Measurements from ENCODE around the gene THRA.
"Not testable (repeated sequence)": the region's sequence is repeated elsewhere in the genome, so short reads cannot be mapped to it uniquely, and the experiment has no call there.

The THRA gene

DNA sequence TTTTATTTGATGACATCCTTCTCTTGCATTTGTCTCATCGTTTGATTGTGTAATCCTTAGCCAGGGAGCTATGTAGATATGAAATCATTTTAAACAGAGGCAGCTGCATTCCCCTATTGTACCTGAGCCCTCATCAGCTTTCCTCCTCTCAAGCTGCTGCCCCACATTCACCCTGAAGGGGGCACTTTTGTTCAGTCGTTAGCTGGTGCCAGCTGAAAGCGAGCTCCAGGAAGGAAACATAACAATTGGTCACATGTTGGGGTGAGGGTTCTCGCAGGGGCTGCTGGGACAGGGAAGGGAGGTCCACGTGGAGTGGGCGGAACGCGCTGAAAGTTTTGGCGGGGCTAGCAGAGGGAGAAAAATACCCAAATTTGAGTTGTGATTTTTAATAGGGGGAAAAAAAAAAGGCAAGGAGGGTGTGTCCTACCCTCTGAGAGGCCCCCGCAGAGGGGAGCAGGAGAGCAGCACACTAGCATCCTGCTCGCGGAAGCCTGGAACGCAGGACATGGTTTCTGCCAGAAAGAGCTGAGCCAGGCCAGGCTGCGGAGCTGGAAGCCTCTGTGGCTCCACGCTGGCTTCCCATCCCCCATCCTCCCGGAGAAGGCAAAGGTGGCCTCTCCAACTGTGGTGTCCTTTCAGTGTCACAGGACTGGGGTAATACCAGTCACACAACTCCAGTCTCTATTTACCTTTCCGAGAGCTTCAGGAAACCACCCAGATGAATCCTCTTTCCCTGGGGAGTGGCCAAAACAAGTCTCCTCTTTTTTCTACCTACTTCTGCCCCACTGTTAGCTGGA lies 50.5 kb downstream of the THRA start:
- DNase-seq (ENCODE audit: low read depth in 3 of 3): peak; percentile 84 to 91 (median 89)

DNA sequence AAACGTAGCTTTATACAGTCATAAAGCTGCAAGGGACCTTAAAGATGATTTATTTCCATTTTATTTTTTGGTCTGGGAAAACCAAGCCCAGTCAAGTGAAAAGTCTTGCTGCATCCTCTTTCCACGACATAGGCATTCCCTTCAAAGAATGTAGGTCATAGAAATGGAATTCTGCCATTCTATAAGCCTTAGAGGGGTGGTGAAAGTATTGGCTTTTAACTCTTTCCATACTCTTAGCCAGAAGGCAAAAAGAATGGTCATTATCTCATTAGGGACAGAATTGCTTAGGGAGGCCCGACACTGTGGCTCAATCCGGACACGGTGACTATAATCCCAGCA lies 51.1 kb downstream of the THRA start:
- DNase-seq (ENCODE audit: low read depth in 3 of 3): no peak

DNA sequence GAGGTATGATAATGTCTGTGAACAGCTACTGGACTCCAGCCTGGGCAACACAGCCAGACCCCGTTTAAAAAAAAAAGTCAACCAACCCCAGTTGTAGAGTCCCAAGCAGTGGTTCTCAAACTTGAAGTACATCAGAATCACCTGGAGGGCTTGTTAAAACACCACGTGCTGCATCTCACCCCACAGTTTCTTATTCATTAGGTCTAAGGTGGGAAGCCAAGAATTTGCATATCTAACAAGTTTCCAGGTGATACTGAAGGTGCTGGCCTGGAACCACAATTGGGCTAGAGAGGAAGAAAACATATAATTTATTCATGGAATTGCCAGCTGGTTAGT lies 52.3 kb downstream of the THRA start:
- DNase-seq (ENCODE audit: low read depth in 3 of 3): no peak

DNA sequence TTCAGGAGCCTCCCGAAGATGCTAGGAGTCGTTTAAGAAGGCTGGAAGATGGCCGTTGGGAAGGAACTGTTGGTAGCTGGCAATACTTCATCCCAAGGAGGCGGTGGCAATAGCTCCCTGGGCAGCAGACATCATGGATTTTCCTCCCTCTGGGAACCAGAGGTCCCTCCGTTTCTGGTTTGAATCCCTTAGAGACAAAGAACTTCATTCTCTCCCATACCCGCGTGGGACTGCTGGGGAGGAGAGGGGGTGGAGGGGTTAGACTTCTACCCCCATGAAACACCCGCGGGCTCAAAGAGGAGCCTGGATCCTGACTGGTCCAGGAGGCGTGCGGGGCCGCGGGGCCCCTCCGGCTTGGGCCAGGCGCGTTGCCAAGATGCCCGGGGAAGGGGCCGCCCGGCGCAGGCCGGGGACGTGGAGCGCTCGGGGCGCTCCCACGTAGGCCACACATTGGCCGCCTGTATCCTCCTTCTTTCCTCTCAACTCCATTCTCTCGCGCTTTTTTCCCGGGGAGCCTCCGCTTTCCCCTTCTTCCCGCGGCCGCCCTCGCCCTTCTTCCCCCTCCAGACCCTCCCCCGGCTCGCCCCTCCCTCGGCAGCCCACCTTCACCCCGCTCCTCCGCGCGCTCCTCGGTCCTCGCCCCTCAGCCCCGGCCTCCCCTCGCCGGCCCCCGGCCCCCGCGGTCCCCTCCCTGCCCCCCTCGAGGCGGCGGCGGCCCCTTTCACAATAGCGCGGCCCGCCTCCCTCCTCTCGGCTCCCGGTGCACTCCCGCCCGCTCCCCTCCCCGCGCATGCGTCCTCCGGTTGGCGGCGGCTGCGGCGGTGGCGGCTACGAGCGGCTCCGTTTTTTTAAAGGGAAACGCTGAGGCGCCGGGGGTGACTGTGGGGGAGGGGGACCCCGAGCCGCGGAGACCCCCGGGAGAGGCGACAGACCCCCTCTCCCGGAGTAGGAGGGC lies 58.7 kb downstream of the THRA start, which contains the start of gene MSL1:
TSS of gene MSL1 (plus strand) at position 791 of the 955 bp plus-strand sequence. CDS start 642 bp downstream, outside the sequence.
- DNase-seq (ENCODE audit: low read depth in 3 of 3): peak; percentile 66 to 81 (median 73)

DNA sequence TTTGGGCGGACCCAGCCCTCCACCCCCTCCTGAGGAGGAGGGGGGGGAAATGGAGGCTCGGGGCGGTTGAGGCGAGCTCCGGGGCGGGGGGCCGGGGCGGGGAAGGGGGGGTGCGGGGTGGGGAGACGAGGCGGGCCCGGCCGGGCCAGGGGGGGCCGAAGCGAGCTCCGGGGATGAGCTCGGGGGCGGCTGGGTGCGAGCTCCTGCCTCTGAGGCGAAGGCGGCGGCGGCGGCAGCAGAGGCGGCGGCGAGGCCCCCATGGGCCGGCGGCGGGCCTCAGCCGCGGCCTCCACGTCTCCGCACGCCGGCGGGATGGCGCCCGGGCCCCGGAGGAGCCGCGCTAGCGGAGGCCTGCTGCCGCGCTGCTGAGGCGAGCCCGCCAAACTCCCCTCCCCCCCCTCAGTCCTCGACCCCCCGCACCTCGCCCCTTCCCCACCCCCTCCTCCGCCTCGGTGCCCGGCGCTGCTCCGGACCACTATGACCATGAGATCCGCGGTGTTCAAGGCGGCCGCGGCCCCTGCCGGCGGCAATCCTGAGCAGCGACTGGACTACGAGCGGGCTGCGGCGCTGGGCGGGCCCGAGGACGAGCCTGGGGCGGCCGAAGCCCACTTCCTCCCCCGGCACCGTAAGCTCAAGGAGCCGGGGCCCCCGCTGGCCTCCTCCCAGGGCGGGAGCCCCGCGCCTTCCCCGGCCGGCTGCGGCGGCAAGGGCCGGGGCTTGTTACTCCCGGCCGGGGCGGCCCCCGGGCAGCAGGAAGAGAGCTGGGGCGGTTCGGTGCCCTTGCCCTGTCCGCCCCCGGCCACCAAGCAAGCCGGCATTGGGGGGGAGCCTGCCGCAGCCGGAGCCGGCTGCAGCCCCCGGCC lies 59.6 kb downstream of the THRA start:
- DNase-seq (ENCODE audit: low read depth in 3 of 3): no peak

DNA sequence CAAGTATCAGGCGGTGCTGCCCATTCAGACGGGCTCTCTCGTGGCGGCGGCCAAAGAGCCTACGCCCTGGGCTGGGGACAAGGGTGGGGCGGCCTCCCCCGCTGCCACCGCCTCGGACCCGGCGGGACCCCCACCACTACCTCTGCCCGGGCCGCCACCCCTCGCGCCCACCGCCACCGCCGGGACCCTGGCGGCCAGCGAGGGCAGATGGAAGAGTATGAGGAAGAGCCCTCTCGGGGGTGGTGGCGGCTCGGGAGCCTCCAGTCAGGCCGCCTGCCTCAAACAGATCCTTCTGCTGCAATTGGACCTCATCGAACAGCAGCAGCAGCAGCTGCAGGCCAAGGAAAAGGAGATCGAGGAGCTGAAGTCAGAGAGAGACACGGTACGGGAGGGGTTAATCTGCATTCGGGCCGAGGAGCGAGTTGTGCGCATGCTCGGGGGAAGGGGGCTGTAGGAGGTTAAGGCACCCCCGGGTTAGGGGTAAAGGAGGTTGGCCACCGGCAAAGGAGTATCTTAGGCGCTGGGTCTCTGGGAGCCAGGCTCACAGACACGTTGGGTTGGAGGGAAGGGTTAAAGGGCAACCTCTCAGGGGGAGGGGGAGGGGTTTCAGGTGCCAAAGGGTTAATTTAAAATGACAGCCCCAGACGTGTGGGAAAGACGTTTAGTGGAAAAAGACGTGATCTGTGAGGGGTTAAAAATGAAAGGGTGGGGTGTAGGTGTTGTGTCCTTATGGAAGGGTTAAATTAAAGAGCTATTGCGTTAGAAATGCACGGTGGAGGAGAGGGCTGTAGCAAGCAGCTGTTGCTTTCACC lies 60.4 kb downstream of the THRA start:
- no peak for DNase-seq (ENCODE audit: low read depth in 3 of 3)

DNA sequence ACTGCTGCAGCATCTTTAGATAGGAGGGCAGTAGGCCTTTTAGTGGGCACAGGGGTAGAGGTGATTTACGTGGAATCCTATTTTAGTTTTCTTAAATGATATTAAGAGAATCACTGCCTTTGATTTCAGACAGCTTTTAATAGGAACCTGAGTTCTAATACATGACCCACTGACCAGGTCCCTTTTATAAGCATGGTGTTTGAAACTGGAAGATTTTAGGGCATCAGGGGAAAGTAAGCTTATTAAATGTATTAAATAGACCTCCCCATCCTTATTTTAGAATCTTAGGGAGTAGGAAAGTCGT lies 61.0 kb downstream of the THRA start:
- DNase-seq (ENCODE audit: low read depth in 3 of 3): no peak

DNA sequence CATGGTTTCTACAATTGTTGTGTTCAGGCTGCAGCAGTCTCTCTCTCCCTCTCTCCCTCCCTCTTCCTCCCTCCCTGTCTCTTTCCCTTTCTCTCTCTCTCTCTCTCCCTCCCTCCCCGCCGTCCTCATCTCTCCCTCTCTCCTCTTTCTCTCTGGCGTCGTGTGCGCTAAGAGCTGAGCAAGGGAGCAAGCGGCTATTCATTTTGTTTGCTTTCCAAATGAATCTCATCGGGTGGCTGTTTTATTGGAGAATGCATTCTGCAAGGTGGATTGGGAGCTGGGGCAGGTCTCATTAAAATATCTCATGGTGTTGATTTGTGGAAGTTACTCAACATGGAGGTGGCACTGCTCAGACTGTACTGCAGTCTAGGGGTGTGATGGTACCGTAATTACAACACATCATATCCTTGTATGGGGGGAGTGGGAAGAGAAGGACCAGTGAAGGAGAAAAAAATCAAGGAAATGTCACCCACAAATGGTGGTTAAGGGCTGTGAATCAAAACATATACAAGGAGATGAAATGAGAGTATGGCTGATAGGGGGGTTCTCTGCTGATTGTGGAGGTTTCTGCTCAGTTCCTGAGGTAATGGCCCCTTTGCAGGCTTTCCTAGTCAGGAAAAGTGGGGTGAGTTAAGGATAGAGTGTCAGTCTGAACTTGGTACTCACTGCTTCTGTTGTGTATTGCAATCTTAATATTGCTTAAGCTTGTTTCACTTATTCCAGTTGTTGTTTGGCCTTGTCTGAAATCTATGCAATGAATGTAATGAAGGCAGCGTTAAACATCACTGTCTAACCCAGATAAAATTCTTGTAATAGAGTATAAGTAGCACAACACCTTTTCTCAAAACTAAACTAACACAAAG lies 61.7 kb downstream of the THRA start:
- DNase-seq (ENCODE audit: low read depth in 3 of 3): no peak

DNA sequence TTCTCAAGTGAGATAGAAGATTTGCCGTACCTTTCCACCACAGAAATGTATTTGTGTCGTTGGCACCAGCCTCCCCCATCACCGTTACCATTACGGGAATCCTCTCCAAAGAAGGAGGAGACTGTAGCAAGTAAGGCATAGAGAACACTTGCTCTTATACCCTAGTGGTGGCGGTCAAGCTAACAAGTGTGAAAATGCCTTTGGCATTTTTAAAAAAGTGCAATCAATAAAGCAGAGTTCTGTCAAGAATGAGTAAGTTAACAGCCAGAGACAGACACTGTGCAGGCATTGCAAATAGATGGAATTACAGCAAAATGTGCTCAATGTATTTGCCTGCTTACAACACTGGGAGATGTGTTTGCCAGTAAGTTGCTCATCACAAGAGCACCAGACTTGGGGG lies 66.7 kb downstream of the THRA start:
- no peak for DNase-seq (ENCODE audit: low read depth in 3 of 3)

DNA sequence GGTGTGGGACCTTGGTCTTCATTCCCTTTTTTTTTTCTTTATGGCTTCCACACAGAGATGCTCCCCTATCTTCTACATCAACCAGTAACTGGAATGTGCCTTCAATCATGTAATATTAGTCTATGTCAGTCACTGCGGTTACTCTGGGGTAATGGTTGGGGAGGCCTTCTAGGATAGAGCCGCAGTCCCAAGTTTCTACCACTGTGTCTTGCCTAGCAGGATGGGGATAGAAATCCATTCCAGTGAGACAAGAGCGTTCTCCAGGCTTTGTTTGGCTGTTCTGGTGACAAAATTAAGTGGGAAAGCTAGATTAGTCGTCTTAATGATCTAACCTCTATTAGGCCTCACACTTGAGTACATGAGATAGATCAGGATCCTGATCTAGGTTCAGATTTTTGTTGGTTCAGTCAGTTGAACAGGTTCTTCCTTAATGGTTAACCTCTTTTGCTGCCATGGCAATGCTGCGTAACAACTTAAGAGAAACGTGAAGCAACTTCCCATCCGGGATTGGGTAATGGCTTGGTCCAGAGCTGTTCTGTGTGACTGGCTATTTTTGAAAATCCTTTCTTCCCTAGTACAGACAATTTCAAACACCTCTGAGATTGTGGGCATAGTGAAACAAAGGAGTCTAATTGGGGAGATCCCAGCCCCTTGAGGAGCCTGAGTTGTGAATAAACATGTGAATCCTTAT lies 67.7 kb downstream of the THRA start:
- DNase-seq (ENCODE audit: low read depth in 3 of 3): no peak

DNA sequence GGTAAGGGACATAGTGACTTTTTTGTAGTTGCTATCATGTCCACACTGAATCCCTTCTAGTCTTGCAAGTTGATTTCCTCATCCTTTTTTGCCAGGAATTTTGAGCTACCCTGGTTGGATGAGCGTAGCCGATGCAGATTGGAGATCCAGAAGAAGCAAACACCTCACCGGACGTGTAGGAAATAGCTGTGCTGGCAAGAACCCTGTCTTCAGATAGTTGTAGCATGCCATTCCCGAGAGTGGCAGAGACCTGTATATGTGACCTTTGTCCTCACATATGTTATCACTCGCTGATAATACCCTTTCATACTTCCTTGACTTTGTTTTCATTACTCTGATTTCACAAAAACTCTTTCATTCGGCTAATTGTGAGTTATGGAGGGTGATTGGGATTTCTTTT lies 71.4 kb downstream of the THRA start:
- no peak for DNase-seq (ENCODE audit: low read depth in 3 of 3)

DNA sequence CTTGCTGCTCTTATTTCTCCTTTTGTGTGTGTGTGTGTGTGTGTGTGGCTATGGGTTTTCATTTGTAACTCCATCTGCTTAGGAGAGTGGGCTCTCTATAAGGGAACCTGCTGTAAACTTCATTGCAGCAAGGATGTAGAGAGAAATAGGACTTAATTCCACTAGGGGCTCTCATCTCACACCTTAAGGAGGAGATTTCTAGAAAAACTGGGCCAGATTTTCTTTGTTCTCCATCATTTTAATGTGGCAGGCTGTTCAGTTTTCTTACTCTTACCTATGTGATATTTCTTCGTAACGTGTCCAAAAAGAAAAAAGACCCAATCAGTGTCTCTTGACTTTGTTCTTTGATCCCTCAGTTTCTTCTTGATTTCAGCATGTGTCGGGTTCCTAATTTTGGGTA lies 73.1 kb downstream of the THRA start:
- no peak for DNase-seq (ENCODE audit: low read depth in 3 of 3)

DNA sequence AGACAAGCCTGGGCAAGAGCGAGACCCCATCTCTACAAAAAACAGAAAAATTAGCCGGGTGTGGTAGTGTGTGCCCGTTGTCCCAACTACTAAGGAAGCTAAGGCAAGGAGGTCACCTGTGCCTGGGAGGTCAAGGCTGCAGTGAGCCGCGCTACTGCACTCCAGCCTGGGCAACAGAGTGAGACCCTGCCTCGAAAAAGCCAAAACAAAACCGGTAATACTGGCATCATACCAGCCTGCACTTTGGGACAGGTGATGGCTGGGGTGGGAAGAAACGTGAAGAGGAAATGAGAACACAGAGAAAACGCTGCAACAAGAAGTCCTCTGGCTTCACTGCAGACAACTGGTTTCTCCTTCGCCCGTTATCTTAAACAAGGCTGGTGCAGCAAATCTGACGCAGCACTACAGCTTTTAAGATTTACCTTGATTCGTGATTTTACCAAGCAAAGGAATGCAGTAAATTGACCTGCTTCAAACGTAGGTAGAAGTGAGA lies 76.8 kb downstream of the THRA start:
- DNase-seq (ENCODE audit: low read depth in 3 of 3): no peak

DNA sequence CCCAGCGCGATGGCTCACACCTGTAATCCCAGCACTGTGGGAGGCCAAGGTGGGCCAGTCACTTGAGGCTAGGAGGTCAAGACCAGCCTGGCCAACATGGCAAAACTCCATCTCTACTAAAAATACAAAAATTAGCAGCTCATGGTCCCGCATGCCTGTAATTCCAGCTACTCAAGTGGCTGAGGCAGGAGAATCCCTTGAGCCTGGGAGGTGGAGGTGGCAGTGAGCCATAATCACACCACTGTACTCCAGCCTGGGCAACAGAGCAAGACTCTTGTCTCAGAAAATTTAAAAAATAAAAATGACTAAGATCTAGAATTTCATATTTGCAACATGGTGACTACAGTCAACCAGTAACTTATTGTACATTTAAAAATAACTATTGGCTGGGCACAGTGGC lies 80.4 kb downstream of the THRA start:
- DNase-seq (ENCODE audit: low read depth in 3 of 3): not testable (repeated sequence)

Measured in stimulated activated CD4-positive, alpha-beta T cell treated with anti-CD3 and anti-CD28 coated beads, TNF-alpha, amount 100 ng/mL, for 48 hours (primary cell).